HG03108 (cell line): ENCODE results near the gene EPN2.
A peak's percentile ranks its signal among the peaks of the same experiment; 100 is the strongest.
"Not testable (repeated sequence)": the region's sequence is repeated elsewhere in the genome, so short reads cannot be mapped to it uniquely, and the experiment has no call there.

Source experiments
- ATAC-seq: cut with Tn5 transposase; IDR thresholded peaks from one replicate; pipeline ENCODE4 v1.9.1; 2021; ENCODE audit warnings: moderate library complexity; ENCODE audit not compliant: unreplicated experiment

EPN2 gene

GRCh38 chr17:19264681-19265080, 27.5 kb downstream of the EPN2 start:
- ATAC-seq, result no peak

GRCh38 chr17:19265755-19266154, 28.6 kb downstream of the EPN2 start:
- no peak for ATAC-seq

GRCh38 chr17:19268611-19269010, 31.4 kb downstream of the EPN2 start:
- no peak for ATAC-seq

GRCh38 chr17:19269106-19269505, 31.9 kb downstream of the EPN2 start:
- ATAC-seq, result no peak

- ATAC-seq, result no peak
Observed at GRCh38 chr17:19269641-19270040, 32.5 kb downstream of the EPN2 start.

- ATAC-seq, result no peak
Observed at GRCh38 chr17:19270347-19270703, 33.2 kb downstream of the EPN2 start.

GRCh38 chr17:19270704-19271611, 33.8 kb downstream of the EPN2 start:
- ATAC-seq, result peak; percentile 65

GRCh38 chr17:19271780-19272357, 34.7 kb downstream of the EPN2 start:
- no peak for ATAC-seq

GRCh38 chr17:19273731-19274130, 36.6 kb downstream of the EPN2 start:
- ATAC-seq, result no peak

- no peak for ATAC-seq
Observed at GRCh38 chr17:19274893-19275292, 37.7 kb downstream of the EPN2 start.

GRCh38 chr17:19275457-19276127, 38.4 kb downstream of the EPN2 start:
- ATAC-seq, result no peak

GRCh38 chr17:19278284-19278683, 41.1 kb downstream of the EPN2 start:
- ATAC-seq, result not testable (repeated sequence)

- ATAC-seq, result no peak
Observed at GRCh38 chr17:19278729-19279128, 41.6 kb downstream of the EPN2 start.

GRCh38 chr17:19281161-19281560, 44.0 kb downstream of the EPN2 start:
- no peak for ATAC-seq

GRCh38 chr17:19284005-19284959, 47.1 kb downstream of the EPN2 start:
- ATAC-seq, result no peak

GRCh38 chr17:19285213-19285900, 48.2 kb downstream of the EPN2 start:
- no peak for ATAC-seq

GRCh38 chr17:19286751-19287341, 49.7 kb downstream of the EPN2 start:
- ATAC-seq, result no peak

GRCh38 chr17:19287651-19288050, 50.5 kb downstream of the EPN2 start:
- ATAC-seq, result no peak

- no peak for ATAC-seq
Observed at GRCh38 chr17:19288453-19288852, 51.3 kb downstream of the EPN2 start.
